SK-N-SH (cell line): ENCODE data around the gene ADGRE3. TPM values are rescaled to one million over a fixed set of nuclear protein-coding genes. Genes with fewer than 3 reads are reported as not detected.

Experiments
- CTCF ChIA-PET: fragments of 300-600, 350-600 bp; formaldehyde crosslinking; extraction: SDS; loops from one replicate; lab custom pipeline; 2021; lab: Yijun Ruan, JAX
- POLR2A ChIA-PET: fragments of 350-600 bp; sonication (Branson Sonifier 250); formaldehyde crosslinking; extraction: SDS; loops from one replicate; lab custom pipeline; 2020; ENCODE audit warnings: antibody characterized with exemption, inconsistent platforms; lab: Yijun Ruan, JAX
- DNase-seq: peaks from one replicate; pipeline ENCODE4 v3.0.0; 2012
- H2AFZ ChIP-seq: fragments of 200-600 bp; sonication (generic); 2 replicates; pipeline ENCODE4 v1.8.1; 2016; ENCODE audit warnings: antibody characterized with exemption, mild to moderate bottlenecking, low read depth
- H3F3A ChIP-seq: fragments of 200-600 bp; sonication (generic); replicated peaks from 2 replicates; pipeline ENCODE3; 2016; ENCODE audit warnings: antibody characterized with exemption, mild to moderate bottlenecking; ENCODE audit not compliant: insufficient read depth
- H3K27ac ChIP-seq, 2 experiments: fragments of 200-500 bp in 1 of 2; fragments of 200-600 bp in 1 of 2; sonication (Bioruptor generic) in 1 of 2; sonication (generic), shearing (Covaris generic) in 1 of 2; 2 replicates each; pipeline versions ENCODE4 v1.5.1 to v1.6.1; 2014 to 2016; ENCODE audit warnings: low read depth in 2 of 2, inconsistent platforms in 1 of 2, low read length in 1 of 2, mild to moderate bottlenecking in 1 of 2, mixed read lengths in 1 of 2
- H3K27me3 ChIP-seq: fragments of 200-600 bp; sonication (generic), shearing (Covaris generic); 2 replicates; pipeline ENCODE4 v1.6.1; 2016; ENCODE audit warnings: mixed run types; ENCODE audit not compliant: insufficient read depth
- H3K36me3 ChIP-seq, 2 experiments: fragments of 200-500 bp in 1 of 2; fragments of 200-600 bp in 1 of 2; sonication (Bioruptor generic) in 1 of 2; sonication (generic) in 1 of 2; replicated peaks in 1 of 2; 2 replicates each; pipeline versions ENCODE3 to v1.5.1; 2014 to 2016; ENCODE audit warnings: low read length in 1 of 2, mild to moderate bottlenecking in 1 of 2; ENCODE audit not compliant: insufficient read depth in 2 of 2, control insufficient read depth in 1 of 2
- H3K4me1 ChIP-seq, 2 experiments: fragments of 200-500 bp in 1 of 2; fragments of 200-600 bp in 1 of 2; sonication (Bioruptor generic) in 1 of 2; sonication (generic), shearing (Covaris generic) in 1 of 2; 2 replicates each; pipeline versions ENCODE4 v1.5.1 to v1.6.1; 2014 to 2016; ENCODE audit warnings: low read depth in 1 of 2, low read length in 1 of 2, mixed run types in 1 of 2; ENCODE audit not compliant: insufficient read depth in 2 of 2, control insufficient read depth in 1 of 2
- H3K4me2 ChIP-seq: fragments of 200-600 bp; sonication (generic), shearing (Covaris generic); 2 replicates; pipeline ENCODE4 v1.6.1; 2017; ENCODE audit warnings: mixed run types
- H3K4me3 ChIP-seq, 2 experiments: fragments of 200-500 bp in 1 of 2; fragments of 200-600 bp in 1 of 2; sonication (Bioruptor generic) in 1 of 2; sonication (generic), shearing (Covaris generic) in 1 of 2; 2 replicates each; pipeline versions ENCODE4 v1.5.1 to v1.8.1; 2014 to 2016; ENCODE audit warnings: low read depth in 2 of 2, inconsistent platforms in 1 of 2, low read length in 1 of 2, mild to moderate bottlenecking in 1 of 2, mixed read lengths in 1 of 2, moderate library complexity in 1 of 2
- H3K79me2 ChIP-seq: fragments of 200-600 bp; sonication (generic); 2 replicates; pipeline ENCODE4 v1.8.1; 2017; ENCODE audit warnings: mild to moderate bottlenecking; ENCODE audit not compliant: insufficient read depth
- H3K9ac ChIP-seq: fragments of 200-600 bp; sonication (generic); 2 replicates; pipeline ENCODE4 v1.6.1; 2017; ENCODE audit warnings: mixed run types
- H3K9me2 ChIP-seq: fragments of 200-600 bp; sonication (generic); 2 replicates; pipeline ENCODE4 v1.6.1; 2017; ENCODE audit warnings: mixed run types
- H3K9me3 ChIP-seq: fragments of 200-600 bp; sonication (generic); 2 replicates; pipeline ENCODE4 v1.6.1; 2017; ENCODE audit warnings: mixed run types, mild to moderate bottlenecking, moderate library complexity
- H4K20me1 ChIP-seq: fragments of 200-600 bp; sonication (generic); 2 replicates; pipeline ENCODE4 v1.6.1; 2017; ENCODE audit warnings: mild to moderate bottlenecking, mixed run types; ENCODE audit not compliant: insufficient read depth
- CHD2 ChIP-seq: fragments of 150-350 bp; IDR thresholded peaks from 2 replicates; pipeline ENCODE4 v1.6.1; 2018; ENCODE audit warnings: low read length; ENCODE audit not compliant: partially characterized antibody
- CTCF ChIP-seq: fragments of 200-600 bp; sonication (generic); IDR thresholded peaks from 2 replicates; pipeline ENCODE4 v1.6.1; 2017; ENCODE audit warnings: antibody characterized with exemption, mild to moderate bottlenecking, moderate library complexity
- ELF1 ChIP-seq: IDR thresholded peaks from 2 replicates; pipeline ENCODE4 v1.4.0; 2012
- EP300 ChIP-seq, 2 experiments: IDR thresholded peaks; 2 replicates each; pipeline versions ENCODE4 v1.4.0 to v1.6.1; 2012; ENCODE audit warnings: borderline replicate concordance in 1 of 2, low read depth in 1 of 2, low read length in 1 of 2
- EZH2phosphoT487 ChIP-seq: fragments of 200-600 bp; sonication (generic); IDR thresholded peaks from 2 replicates; pipeline ENCODE4 v1.6.1; 2017; ENCODE audit warnings: low read depth, mixed run types, mild to moderate bottlenecking, antibody characterized with exemption, moderate library complexity, borderline replicate concordance
- FOSL2 ChIP-seq: IDR thresholded peaks from 2 replicates; pipeline ENCODE4 v1.4.0; 2012; ENCODE audit warnings: low read depth, mild to moderate bottlenecking, moderate library complexity, borderline replicate concordance
- FOXJ3 ChIP-seq: sonication (generic); formaldehyde crosslinking; IDR thresholded peaks from 2 replicates; pipeline ENCODE4 v1.5.1; 2020; ENCODE audit warnings: mild to moderate bottlenecking, missing genetic modification reagents
- JUND ChIP-seq: IDR thresholded peaks from 2 replicates; pipeline ENCODE4 v1.4.0; 2012
- MEF2A ChIP-seq: IDR thresholded peaks from 2 replicates; pipeline ENCODE4 v1.4.0; 2012; ENCODE audit warnings: low read depth, borderline replicate concordance
- MXI1 ChIP-seq: IDR thresholded peaks from 2 replicates; pipeline ENCODE4 v1.6.1; 2012; ENCODE audit warnings: mild to moderate bottlenecking, low read depth, low read length, improper control_type of control experiment
- NFIC ChIP-seq: IDR thresholded peaks from 2 replicates; pipeline ENCODE4 v1.4.0; 2012; ENCODE audit warnings: borderline replicate concordance
- POLR2AphosphoS5 ChIP-seq: IDR thresholded peaks from 2 replicates; pipeline ENCODE4 v1.6.1; 2012; ENCODE audit warnings: low read depth, low read length
- RCOR1 ChIP-seq: fragments of 150-350 bp; IDR thresholded peaks from 2 replicates; pipeline ENCODE4 v1.6.1; 2017; ENCODE audit warnings: antibody characterized with exemption, low read length
- RXRA ChIP-seq: IDR thresholded peaks from 2 replicates; pipeline ENCODE4 v1.4.0; 2012; ENCODE audit warnings: low read depth, mild to moderate bottlenecking, borderline replicate concordance
- SIN3A ChIP-seq: IDR thresholded peaks from 2 replicates; pipeline ENCODE4 v1.6.1; 2012; ENCODE audit warnings: low read depth, mild to moderate bottlenecking, low read length, moderate library complexity, borderline replicate concordance
- TAF1 ChIP-seq: IDR thresholded peaks from 2 replicates; pipeline ENCODE4 v1.6.1; 2012; ENCODE audit warnings: low read depth, mild to moderate bottlenecking, low read length, moderate library complexity, borderline replicate concordance
- WGBS: methylation state at CpG from one replicate; pipeline ENCODE4 v1.1.6; 2017; ENCODE audit warnings: low lambda C conversion rate; 5-methylcytosine and 5-hydroxymethylcytosine counted together
- polyA plus RNA-seq, 3 experiments: library from polyadenylated mRNA; depleted of rRNA; stranded (reverse); fragments of >200 nt; gene quantifications; 2 replicates each; pipeline ENCODE4 v1.2.3, GENCODE V29; 2012
- TF ChIP-seq, protein P1 (sequence below): IDR thresholded peaks from 2 replicates; pipeline ENCODE4 v1.6.1; 2012; ENCODE audit warnings: mild to moderate bottlenecking, low read depth, low read length, moderate library complexity
- TF ChIP-seq, protein P2 (sequence below): fragments of 150-350 bp; IDR thresholded peaks from 2 replicates; pipeline ENCODE4 v1.6.1; 2016; ENCODE audit warnings: mild to moderate bottlenecking, low read depth, low read length

Gene ADGRE3
- polyA plus RNA-seq, 1 of the 3 experiments (the other 2 are of a cell fraction), result not detected

GRCh38 chr19:14704450-14704849 lies 29.8 kb upstream of the ADGRE3 start:
- Histone ChIP-seq H3K27me3 (no peaks in the 10 kb centered on the region), H3K27ac (no peak overlapping the region), H3K9me2 (no peaks in the 10 kb centered on the region), H3K9me3 (no peaks in the 10 kb centered on the region), H3K36me3 (peaks cover 63 to 64% of the 10 kb centered on the region in 2 experiments), H3K9ac (no peak overlapping the region), H3K4me3 (no peak overlapping the region), H3F3A (no peaks in the 10 kb centered on the region), H4K20me1 (no peaks in the 10 kb centered on the region), H3K4me1 (no peaks in the 10 kb centered on the region), H3K4me2 (no peak overlapping the region), H3K79me2 (no peaks in the 10 kb centered on the region), H2AFZ (no peak overlapping the region)
- no peak for DNase-seq
- POLR2A ChIA-PET, result no interaction called here
- WGBS, result 89% methylated on average over 6 of the region's 6 CpGs
- TF ChIP-seq EP300 (IDR thresholded peaks at IDR 0.05; ENCODE audit: borderline replicate concordance in 1 of 2, low read depth in 1 of 2, low read length in 1 of 2) (no peak), NFIC (no peak), ELF1 (no peak), RCOR1 (no peak), CTCF (no peak), POLR2AphosphoS5 (no peak), RXRA (no peak)
- TF ChIP-seq, protein P1, sequence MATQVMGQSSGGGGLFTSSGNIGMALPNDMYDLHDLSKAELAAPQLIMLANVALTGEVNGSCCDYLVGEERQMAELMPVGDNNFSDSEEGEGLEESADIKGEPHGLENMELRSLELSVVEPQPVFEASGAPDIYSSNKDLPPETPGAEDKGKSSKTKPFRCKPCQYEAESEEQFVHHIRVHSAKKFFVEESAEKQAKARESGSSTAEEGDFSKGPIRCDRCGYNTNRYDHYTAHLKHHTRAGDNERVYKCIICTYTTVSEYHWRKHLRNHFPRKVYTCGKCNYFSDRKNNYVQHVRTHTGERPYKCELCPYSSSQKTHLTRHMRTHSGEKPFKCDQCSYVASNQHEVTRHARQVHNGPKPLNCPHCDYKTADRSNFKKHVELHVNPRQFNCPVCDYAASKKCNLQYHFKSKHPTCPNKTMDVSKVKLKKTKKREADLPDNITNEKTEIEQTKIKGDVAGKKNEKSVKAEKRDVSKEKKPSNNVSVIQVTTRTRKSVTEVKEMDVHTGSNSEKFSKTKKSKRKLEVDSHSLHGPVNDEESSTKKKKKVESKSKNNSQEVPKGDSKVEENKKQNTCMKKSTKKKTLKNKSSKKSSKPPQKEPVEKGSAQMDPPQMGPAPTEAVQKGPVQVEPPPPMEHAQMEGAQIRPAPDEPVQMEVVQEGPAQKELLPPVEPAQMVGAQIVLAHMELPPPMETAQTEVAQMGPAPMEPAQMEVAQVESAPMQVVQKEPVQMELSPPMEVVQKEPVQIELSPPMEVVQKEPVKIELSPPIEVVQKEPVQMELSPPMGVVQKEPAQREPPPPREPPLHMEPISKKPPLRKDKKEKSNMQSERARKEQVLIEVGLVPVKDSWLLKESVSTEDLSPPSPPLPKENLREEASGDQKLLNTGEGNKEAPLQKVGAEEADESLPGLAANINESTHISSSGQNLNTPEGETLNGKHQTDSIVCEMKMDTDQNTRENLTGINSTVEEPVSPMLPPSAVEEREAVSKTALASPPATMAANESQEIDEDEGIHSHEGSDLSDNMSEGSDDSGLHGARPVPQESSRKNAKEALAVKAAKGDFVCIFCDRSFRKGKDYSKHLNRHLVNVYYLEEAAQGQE, result no peak
- CTCF ChIA-PET, result interaction anchor here (1.4 kb wide), 1 partner anchor 14 kb away, joined by 3 read pairs; the partner anchor contains the start of gene ZNF333

DNA sequence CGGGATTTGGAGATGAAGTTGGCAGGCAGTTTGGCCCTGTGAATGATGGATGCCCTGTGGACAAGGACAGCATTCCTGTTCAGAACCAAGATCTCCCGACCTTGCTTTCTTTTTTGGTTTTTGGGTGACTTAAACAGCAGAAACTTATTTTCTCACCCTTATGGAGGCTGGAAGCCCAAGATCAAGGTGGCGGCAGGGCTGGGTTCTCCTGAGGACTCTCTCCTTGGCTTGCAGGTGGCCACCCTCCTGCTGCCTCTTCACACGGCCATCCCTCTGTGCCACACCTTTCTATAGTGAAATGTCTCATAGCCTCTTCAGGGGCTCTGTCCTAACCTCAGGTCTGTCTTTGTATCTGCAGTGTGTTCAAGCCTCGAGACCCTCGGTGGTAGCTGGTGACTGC lies 29.2 kb upstream of the ADGRE3 start:
- CTCF ChIA-PET, result interaction anchor here (0.6 to 1.4 kb wide), 2 partner anchors 14 to 41 kb away, joined by 3 read pairs; partner anchors contain the start of gene ZNF333
- Histone ChIP-seq H4K20me1 (no peaks in the 10 kb centered on the region), H3F3A (no peaks in the 10 kb centered on the region), H3K4me1 (no peaks in the 10 kb centered on the region), H3K9me3 (no peaks in the 10 kb centered on the region), H3K4me3 (no peak overlapping the region), H2AFZ (no peak overlapping the region), H3K4me2 (no peak overlapping the region), H3K27ac (no peak overlapping the region), H3K79me2 (no peaks in the 10 kb centered on the region), H3K9ac (no peak overlapping the region), H3K27me3 (no peaks in the 10 kb centered on the region), H3K36me3 (peaks cover 62 to 66% of the 10 kb centered on the region in 2 experiments), H3K9me2 (no peaks in the 10 kb centered on the region)
- POLR2A ChIA-PET, result no interaction called here
- no peak for DNase-seq
- WGBS, result 96% methylated on average over 6 of the region's 6 CpGs
- TF ChIP-seq POLR2AphosphoS5 (no peak), CTCF (no peak), JUND (no peak), NFIC (no peak), EZH2phosphoT487 (no peak), MEF2A (no peak), SIN3A (no peak), FOXJ3 (CRISPR knock-in tag) (no peak), FOSL2 (no peak), ELF1 (no peak), TAF1 (no peak), CHD2 (no peak), MXI1 (no peak), RXRA (no peak)
- TF ChIP-seq, protein P2, sequence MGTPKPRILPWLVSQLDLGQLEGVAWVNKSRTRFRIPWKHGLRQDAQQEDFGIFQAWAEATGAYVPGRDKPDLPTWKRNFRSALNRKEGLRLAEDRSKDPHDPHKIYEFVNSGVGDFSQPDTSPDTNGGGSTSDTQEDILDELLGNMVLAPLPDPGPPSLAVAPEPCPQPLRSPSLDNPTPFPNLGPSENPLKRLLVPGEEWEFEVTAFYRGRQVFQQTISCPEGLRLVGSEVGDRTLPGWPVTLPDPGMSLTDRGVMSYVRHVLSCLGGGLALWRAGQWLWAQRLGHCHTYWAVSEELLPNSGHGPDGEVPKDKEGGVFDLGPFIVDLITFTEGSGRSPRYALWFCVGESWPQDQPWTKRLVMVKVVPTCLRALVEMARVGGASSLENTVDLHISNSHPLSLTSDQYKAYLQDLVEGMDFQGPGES, result no peak
